DMS114 treated with DMSO at 0.1 percent for 48 hours (cell line): ENCODE results near the gene TECPR2.
"Not testable (repeated sequence)": the region's sequence is repeated elsewhere in the genome, so short reads cannot be mapped to it uniquely, and the experiment has no call there.

Experiments used
- DNase-seq: peaks from one replicate; lab custom pipeline; 2025; ENCODE audit not compliant: unreplicated experiment; lab: John Stamatoyannopoulos, UW

Gene TECPR2

GRCh38 chr14:102507081-102507856 lies 144.5 kb downstream of the TECPR2 start:
- DNase-seq = no peak

DNA sequence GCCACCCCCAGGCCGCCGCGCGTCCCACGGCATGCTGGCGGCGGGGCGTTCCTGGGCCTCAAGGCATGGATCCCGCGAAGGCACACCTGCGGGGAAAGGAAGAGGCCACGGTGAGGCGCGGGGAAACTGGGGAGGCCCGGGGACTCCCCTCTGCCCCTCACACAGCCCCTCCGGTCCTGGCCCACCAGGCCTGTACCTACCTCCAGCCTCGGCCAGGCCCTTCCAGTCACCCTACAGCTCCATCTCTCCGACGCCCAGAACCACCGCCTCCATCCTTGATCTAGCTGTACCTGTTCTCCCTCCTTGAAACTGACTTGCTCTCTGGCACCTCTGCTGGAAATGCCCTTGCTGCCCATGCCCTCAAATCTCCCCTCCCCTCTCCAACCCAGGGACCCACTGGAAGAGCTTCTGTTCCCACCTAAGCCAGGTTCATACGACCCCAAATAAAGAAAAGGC lies 145.1 kb downstream of the TECPR2 start:
- DNase-seq = no peak

DNA sequence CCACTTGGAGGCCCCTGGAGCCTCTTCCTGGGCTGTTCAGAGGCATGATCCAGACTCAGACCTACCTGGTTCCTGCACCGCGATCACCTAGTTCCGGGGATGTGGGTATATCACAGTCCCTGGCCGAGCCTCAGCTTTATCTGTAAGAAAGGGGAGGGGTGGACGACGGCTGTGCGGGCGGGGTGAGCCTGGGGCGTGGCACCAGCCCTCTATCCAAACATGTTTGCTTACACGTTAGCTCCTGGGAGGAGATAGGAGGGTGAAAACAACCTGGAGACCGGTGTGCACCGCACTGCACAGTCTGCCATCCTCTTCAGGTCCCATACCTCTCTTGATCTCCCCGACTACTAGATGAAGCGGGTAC lies 145.7 kb downstream of the TECPR2 start:
- DNase-seq = no peak

GRCh38 chr14:102508774-102509745 lies 146.3 kb downstream of the TECPR2 start:
- no peak for DNase-seq

- peak; percentile 75 for DNase-seq
Observed at GRCh38 chr14:102509746-102510615, 147.2 kb downstream of the TECPR2 start, which contains the start of gene ANKRD9. Gene ANKRD9, minus strand, starts transcription at chr14:102509776. Its CDS starts 1,887 bp downstream, at chr14:102507889.

DNA sequence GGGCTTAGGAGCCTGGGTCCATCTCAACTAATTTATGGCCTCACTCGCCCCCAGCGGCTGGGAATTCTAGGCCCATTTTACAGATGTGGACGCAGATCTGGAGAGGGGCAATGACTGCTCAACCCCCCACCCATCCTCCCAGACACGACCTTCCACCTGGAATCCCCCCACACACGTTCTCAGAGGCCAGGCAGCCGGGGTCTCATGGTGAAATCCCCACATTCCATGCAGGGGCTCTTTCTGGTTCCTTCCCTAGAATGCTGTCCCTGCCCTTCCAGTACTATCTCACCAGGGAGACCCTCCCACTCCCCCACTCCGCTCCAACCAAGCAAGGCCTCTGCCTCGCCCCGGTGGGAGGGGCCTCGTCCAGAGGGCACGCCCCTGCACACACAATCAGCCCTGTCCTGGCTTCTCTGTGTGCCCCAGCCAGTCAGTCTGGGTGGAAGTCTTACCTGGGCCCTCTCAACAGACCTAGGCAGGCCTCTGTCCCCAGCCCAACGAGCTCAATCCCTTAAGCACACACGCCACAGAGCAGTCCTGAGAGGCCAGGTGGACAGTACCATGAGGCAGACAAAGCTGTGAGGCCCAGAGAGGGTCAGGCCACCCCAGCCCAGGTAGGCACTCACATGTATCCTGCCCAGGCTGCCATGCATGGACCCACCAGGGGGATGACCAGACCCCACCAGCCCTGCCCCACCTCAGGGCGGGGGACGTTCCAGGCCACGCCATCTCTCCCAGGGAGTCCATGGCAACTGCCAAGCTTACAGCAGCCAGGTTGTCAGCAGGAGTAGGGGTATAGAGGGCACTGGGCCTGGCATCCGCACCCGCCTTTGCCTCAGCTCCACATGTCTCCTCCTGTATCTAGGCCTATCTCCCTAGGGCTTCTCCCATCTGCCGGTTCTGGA lies 148.1 kb downstream of the TECPR2 start:
- DNase-seq = no peak

- DNase-seq = no peak
Observed at GRCh38 chr14:102511538-102511937, 148.8 kb downstream of the TECPR2 start.

DNA sequence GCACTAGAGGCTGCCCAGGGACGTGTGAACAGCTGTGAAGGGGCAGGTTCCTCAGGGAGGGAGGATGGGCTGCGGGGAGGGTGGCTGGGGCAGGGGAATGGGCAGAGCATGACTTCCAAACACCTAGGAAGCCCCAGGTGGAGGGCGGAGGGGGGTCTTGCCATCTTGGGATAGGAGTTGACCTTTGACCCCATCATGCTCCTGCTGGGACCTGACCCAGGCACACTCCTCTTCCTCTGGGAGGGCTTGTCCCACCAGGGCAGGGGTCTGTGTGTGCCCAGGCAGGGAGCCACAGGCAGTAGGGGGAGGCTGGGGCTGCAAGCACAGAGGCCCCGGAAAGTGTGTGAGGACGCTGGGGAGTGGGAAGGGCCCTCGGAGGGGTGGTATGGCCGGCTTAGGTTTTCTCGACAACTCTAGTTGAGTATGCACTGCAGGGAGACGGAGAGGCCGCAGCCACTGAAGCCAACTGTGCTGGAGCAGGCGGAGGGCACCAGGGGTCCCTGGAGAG lies 150.1 kb downstream of the TECPR2 start:
- no peak for DNase-seq

- no peak for DNase-seq
Observed at GRCh38 chr14:102513899-102514772, 151.4 kb downstream of the TECPR2 start.

GRCh38 chr14:102514987-102515733 lies 152.4 kb downstream of the TECPR2 start:
- no peak for DNase-seq

DNA sequence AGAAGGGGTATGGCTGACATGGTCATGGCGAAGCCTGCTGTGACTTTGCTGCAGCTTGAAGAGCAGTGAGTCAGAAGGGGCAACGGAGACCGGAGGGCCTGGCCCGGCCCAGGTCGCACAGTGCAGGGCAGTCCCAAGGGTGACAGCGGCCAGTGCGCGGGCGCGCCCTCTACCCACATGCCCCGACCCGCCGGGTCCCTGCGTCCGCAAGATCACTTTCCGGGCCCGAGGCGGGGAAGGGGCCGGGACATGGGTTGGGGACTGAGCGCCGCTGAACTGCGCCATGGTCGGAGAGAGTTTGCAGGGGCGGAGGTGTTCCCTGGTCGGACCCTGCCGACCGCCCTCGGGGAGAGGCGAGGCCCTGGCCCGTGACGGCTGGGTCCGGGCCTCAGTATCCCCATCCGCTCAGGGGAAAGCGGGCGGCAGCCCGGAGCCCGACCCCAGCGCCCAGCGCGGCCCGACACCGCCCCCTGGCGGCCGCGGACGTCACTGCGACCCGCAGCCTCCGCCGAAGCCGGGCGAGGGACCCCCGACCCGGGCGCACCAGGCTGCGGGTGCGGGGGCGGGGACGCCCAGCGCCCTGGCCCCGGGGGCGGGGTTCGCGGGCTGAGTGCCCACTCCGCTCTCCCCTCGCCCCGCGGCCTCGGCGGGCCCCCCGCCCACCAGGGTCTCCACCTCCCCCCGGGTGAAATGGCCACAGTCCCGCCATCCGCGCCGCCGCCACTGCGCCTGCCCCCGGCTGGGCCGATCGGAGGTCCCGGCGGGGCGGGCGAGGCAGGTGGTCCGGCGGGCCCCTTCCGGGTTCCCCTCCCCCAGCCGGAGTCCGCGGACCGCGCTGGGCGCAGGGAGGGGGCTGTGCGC lies 154.0 kb downstream of the TECPR2 start:
- no peak for DNase-seq

DNA sequence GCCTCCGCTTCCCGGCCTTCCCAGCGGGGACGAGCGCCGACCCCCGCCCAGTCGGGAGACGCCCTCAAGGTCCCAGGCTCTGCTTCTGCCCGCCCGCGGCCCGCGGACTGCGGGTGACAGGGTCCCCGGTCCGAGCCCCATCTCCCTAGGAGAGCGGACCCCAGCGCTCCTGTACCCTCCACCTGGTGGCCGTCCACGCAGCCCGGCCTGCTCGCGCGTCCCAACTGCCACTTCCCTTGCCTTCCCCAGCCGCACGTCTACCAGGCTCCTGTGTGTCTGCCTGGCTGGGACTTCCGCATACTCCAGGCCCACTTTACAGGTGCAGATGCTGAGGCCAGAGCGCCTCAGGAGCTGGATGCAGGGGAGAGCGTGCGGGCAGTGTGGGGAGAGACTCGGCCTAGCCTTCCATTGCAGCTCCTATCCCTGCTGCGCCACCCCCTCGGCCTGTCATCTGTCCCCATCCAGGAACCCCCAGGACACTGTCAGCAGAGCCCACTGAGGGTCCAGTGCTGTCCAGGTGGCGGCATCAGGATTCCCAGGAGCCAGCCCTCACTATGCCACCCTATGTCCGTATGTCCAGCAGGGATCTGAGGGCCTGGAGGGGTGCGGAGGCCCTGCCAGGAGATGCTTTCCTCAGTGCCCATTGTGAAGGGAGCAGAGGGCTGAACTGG lies 154.8 kb downstream of the TECPR2 start:
- DNase-seq = no peak

DNA sequence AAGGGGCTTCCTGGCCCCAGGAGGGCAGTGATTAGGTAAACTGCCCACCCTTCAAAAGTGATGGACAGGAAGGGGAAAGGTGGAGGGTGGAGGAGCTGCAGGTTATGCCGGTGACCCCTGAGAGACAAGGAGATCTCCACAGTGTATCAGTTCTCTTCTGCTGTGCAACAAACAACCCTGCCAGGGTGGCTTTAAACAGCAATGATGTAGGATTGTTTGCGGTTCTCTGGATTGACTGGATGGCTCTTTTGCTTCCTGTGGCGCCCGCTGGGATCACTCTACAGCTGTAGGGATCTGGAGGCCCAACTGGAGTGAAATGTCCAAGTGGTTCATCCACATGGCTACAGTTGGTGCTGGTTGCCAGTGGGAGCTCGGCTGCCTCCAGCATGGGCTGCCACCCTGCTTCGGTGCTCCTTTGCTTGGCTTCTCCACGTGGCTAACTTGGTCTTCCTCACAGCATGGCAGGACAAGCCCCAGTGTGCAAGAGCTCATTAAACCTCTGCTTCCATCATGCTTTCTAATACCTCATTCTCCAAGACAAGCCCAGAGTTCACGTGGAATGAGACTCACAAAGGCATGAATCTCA lies 155.4 kb downstream of the TECPR2 start:
- DNase-seq = no peak

DNA sequence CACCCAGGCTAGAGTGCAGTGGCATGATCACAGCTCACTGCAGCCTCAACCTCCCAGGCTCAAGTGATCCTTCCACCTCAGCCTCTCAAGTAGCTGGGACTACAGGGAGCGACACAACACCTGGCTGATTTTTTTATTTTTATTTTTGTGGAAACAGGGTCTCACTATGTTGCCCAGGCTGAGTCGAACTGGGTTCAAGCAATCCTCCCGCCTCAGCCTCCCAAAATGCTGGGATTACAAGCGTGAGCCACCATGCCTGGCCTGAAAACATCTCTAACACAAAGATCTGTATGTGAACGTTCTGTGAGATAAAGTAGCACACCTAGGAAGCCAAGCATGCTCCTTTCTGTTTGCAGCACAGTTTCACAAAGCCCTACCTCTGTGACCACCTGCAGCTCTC lies 157.0 kb downstream of the TECPR2 start:
- not testable (repeated sequence) for DNase-seq

DNA sequence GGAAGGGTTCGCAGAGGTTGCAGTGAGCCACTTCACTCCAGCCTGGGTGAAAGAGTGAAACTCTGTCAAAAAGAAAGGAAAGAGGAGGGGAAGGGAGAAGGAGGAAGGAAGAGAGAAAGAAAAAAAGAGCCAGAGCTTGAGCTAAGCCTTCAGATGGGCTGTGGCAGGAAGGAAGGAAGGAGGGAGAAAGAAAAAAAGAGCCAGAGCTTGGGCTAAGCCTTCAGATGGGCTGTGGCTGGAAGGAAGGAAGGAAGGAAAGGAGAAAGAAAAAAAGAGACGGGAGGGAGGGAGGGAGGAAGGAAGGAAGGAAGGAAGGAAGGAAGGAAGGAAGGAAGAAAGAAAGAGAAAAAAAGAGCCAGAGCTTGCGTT lies 160.4 kb downstream of the TECPR2 start:
- DNase-seq = no peak
